Transverse colon (tissue), 4 donors: ENCODE measurements around the gene DOCK8. TPM values are rescaled to one million over a fixed set of nuclear protein-coding genes. Genes with fewer than 3 reads are reported as not detected.

Experiments used
- DNase-seq: peaks from one replicate; pipeline ENCODE4 v3.0.0-alpha.2; 2019
- H3K27ac ChIP-seq, 4 donors: fragments of 200-600 bp; sonication (generic); 2 replicates each; pipeline ENCODE4 v1.5.1; 2016 to 2018; ENCODE audit warnings: inconsistent platforms in 4 of 4
- H3K27me3 ChIP-seq: fragments of 200-600 bp; sonication (generic); 2 replicates; pipeline ENCODE4 v1.5.1; 2017; ENCODE audit warnings: inconsistent platforms
- H3K36me3 ChIP-seq, 4 donors: fragments of 200-600 bp; sonication (generic); 2 replicates each; pipeline ENCODE4 v1.5.1; 2017 to 2019; ENCODE audit warnings: inconsistent platforms in 4 of 4
- H3K4me1 ChIP-seq, 4 donors: fragments of 200-600 bp; sonication (generic); 2 replicates each; pipeline ENCODE4 v1.5.1; 2017 to 2020; ENCODE audit warnings: inconsistent platforms in 4 of 4
- H3K4me3 ChIP-seq, 4 donors: fragments of 200-600 bp; sonication (generic); 1 replicate in 1 of 4; 2 replicates in 3 of 4; pipeline versions ENCODE4 v1.5.1 to v1.6.1; 2017 to 2019; ENCODE audit warnings: inconsistent platforms in 4 of 4
- H3K9me3 ChIP-seq, 2 donors: fragments of 200-600 bp; sonication (generic); 2 replicates each; pipeline ENCODE4 v1.5.1; 2017 to 2019; ENCODE audit warnings: inconsistent platforms in 2 of 2
- CTCF ChIP-seq, 5 experiments: fragments of 200-600 bp in 3 of 5; fragments of 450-650 bp in 2 of 5; sonication (generic) in 3 of 5; IDR thresholded peaks; 1 replicate in 2 of 5; 2 replicates in 3 of 5; pipeline ENCODE4 v1.5.1; 2016 to 2017; ENCODE audit warnings: antibody characterized with exemption in 5 of 5, inconsistent platforms in 3 of 5, mild to moderate bottlenecking in 2 of 5, moderate library complexity in 1 of 5
- EP300 ChIP-seq: sonication (generic); formaldehyde crosslinking; IDR thresholded peaks from one replicate; pipeline ENCODE4 v1.6.1; 2017; ENCODE audit warnings: antibody characterized with exemption, low read depth
- POLR2A ChIP-seq: fragments of 450-650 bp; IDR thresholded peaks from one replicate; pipeline ENCODE4 v1.6.1; 2016; ENCODE audit warnings: antibody characterized with exemption, mild to moderate bottlenecking, moderate library complexity
- POLR2AphosphoS5 ChIP-seq, 3 donors: sonication (generic); formaldehyde crosslinking; IDR thresholded peaks; one replicate each; pipeline ENCODE4 v1.6.1; 2016; ENCODE audit warnings: antibody characterized with exemption in 3 of 3
- WGBS, 2 donors: methylation state at CpG; one replicate each; pipeline ENCODE4 v1.1.5; 2018; ENCODE audit warnings: low coverage in 1 of 2; 5-methylcytosine and 5-hydroxymethylcytosine counted together
- in situ Hi-C, 4 donors: fragments of 200-750 bp; cut with MboI; loops; one replicate each; pipeline versions ENCODE4 v1.15.0 to v1.15.1; 2017; ENCODE audit warnings: low sequenced_read_pairs in 3 of 4, low pct_ligation_motif_present in 1 of 4, low pct_unique_long_range_greater_than_20kb in 1 of 4
- intact Hi-C: fragments of 100-400 bp; cut with DNase I; formaldehyde crosslinking; loops from one replicate; pipeline ENCODE4 v1.15.1; 2023; ENCODE audit warnings: low total_unique reads
- total RNA-seq, 4 donors: library from RNA; depleted of rRNA; stranded (reverse); fragments of >200 nt; gene quantifications; one replicate each; pipeline ENCODE4 v1.1.0, GENCODE V29; 2016

DOCK8 gene
- total RNA-seq, 4 donors from 2014 or later: 11.2 to 59.5 (median 14.7) TPM

GRCh38 chr9:494764-495163 lies 280.1 kb downstream of the DOCK8 start:
- in situ Hi-C loops: no loop called here
- H3K27ac ChIP-seq: no peak overlapping the region
- H3K4me3 ChIP-seq: no peak overlapping the region
- no peaks in the 10 kb centered on the region for H3K27me3 ChIP-seq
- intact Hi-C loops: no loop called here
- DNase-seq: no peak
- H3K36me3 ChIP-seq: no peaks in the 10 kb centered on the region
- no peaks in the 10 kb centered on the region for H3K9me3 ChIP-seq
- peaks cover 0 to 14% (median 7%) of the 10 kb centered on the region in 4 donors for H3K4me1 ChIP-seq
- WGBS, 2 donors: 65 to 71% methylated on average over 1 of the region's 1 CpG
- TF ChIP-seq EP300 (no peak), POLR2AphosphoS5 (IDR thresholded peaks at IDR 0.05) (no peak), POLR2A (no peak), CTCF (IDR thresholded peaks at IDR 0.05) (no peak)

- in situ Hi-C loops: no loop called here
- no peaks in the 10 kb centered on the region for H3K9me3 ChIP-seq
- no peak overlapping the region for H3K27ac ChIP-seq
- WGBS, 2 donors: 78 to 83% methylated on average over 1 of the region's 1 CpG
- no peaks in the 10 kb centered on the region for H3K36me3 ChIP-seq
- H3K27me3 ChIP-seq: no peaks in the 10 kb centered on the region
- intact Hi-C loops: no loop called here
- TF ChIP-seq POLR2A: no peak
- peaks cover 0 to 14% (median 0%) of the 10 kb centered on the region in 4 donors for H3K4me1 ChIP-seq
- no peak for DNase-seq
- H3K4me3 ChIP-seq: no peak overlapping the region
These were observed 281.1 kb downstream of the DOCK8 start for GRCh38 chr9:495739-496138.

- Histone ChIP-seq H3K4me3 (peak overlapping the region in 2 of 4 donors; percentile 65 to 70), H3K36me3 (no peaks in the 10 kb centered on the region), H3K27ac (peak overlapping the region; percentile 85 to 95 (median 87)), H3K27me3 (no peaks in the 10 kb centered on the region), H3K4me1 (peaks cover 0 to 27% (median 24%) of the 10 kb centered on the region in 4 donors), H3K9me3 (no peaks in the 10 kb centered on the region)
- 42 to 50% methylated on average over 8 to 9 of the region's 9 CpGs for WGBS, 2 donors
- no peak for DNase-seq
- TF ChIP-seq POLR2AphosphoS5 (IDR thresholded peaks at IDR 0.05) (no peak), POLR2A (no peak), CTCF (IDR thresholded peaks at IDR 0.05) (no peak)
- in situ Hi-C loops (no loop called here), intact Hi-C loops (no loop called here)
These were observed 288.7 kb downstream of the DOCK8 start for GRCh38 chr9:503326-503725.

GRCh38 chr9:503881-504852 lies 289.5 kb downstream of the DOCK8 start, which contains the start of gene KANK1:
TSS of gene KANK1 (plus strand) at chr9:504695.
- Histone ChIP-seq H3K9me3 (no peaks in the 10 kb centered on the region), H3K27me3 (no peaks in the 10 kb centered on the region), H3K4me3 (peak within 1 kb of the TSS; percentile 58 to 70 (median 64)), H3K27ac (peak within 1 kb of the TSS; percentile 85 to 95 (median 87)), H3K4me1 (peaks cover 0 to 27% (median 24%) of the 10 kb centered on the region in 4 donors), H3K36me3 (no peaks in the 10 kb centered on the region)
- TF ChIP-seq POLR2AphosphoS5 (IDR thresholded peaks at IDR 0.05): peak in 2 of 3 donors; percentile 66 to 68
- peak; percentile 69 for TF ChIP-seq POLR2A
- peak in 1 of 5 experiments; percentile 35 for TF ChIP-seq CTCF (IDR thresholded peaks at IDR 0.05)
- no peak for TF ChIP-seq EP300
- DNase-seq: peak; percentile 88
- WGBS, 2 donors: 0 to 1% methylated on average over 1 to 49 of the region's 119 CpGs
- intact Hi-C loops: no loop called here
- in situ Hi-C loops: no loop called here
